DND-41 (cell line): ENCODE measurements around the gene CCR6.

Experiments
- ATAC-seq: fragments of 200-7000 bp; cut with Tn5 transposase; 3 replicates; pipeline ENCODE4 v1.9.1; 2021; ENCODE audit warnings: low read depth; ENCODE audit not compliant: insufficient read depth
- DNase-seq: peaks from one replicate; pipeline ENCODE4 v3.0.0-alpha.2; 2020
- H2AFZ ChIP-seq: 2 replicates; pipeline ENCODE4 v1.6.0; 2012; ENCODE audit warnings: low read depth, low read length
- H3K27ac ChIP-seq: 2 replicates; pipeline ENCODE4 v1.5.1; 2012; ENCODE audit warnings: low read length, inconsistent platforms
- H3K27me3 ChIP-seq: fragments of 200-600 bp; sonication (generic); 2 replicates; pipeline ENCODE4 v1.6.0; 2012; ENCODE audit warnings: low read length, mild to moderate bottlenecking, inconsistent platforms; ENCODE audit not compliant: insufficient read depth, poor library complexity
- H3K36me3 ChIP-seq: 2 replicates; pipeline ENCODE4 v1.5.1; 2012; ENCODE audit warnings: low read length, inconsistent platforms; ENCODE audit not compliant: insufficient read depth
- H3K4me1 ChIP-seq: 2 replicates; pipeline ENCODE4 v1.5.1; 2012; ENCODE audit warnings: mild to moderate bottlenecking, low read length; ENCODE audit not compliant: insufficient read depth
- H3K4me2 ChIP-seq: 2 replicates; pipeline ENCODE4 v1.6.0; 2012; ENCODE audit warnings: mild to moderate bottlenecking, moderate library complexity, low read length, inconsistent platforms; ENCODE audit not compliant: insufficient read depth
- H3K4me3 ChIP-seq, 2 experiments: fragments of 200-600 bp in 1 of 2; shearing (Covaris generic) in 1 of 2; 2 replicates each; pipeline ENCODE4 v1.5.1; 2012 to 2016; ENCODE audit warnings: inconsistent platforms in 2 of 2, low read length in 2 of 2, mild to moderate bottlenecking in 2 of 2, low read depth in 1 of 2, moderate library complexity in 1 of 2
- H3K79me2 ChIP-seq: 2 replicates; pipeline ENCODE4 v1.6.0; 2012; ENCODE audit warnings: low read length, inconsistent platforms; ENCODE audit not compliant: insufficient read depth
- H3K9ac ChIP-seq: 2 replicates; pipeline ENCODE4 v1.6.0; 2012; ENCODE audit warnings: low read depth, mild to moderate bottlenecking, inconsistent platforms, low read length, moderate library complexity
- H3K9me3 ChIP-seq: 2 replicates; pipeline ENCODE4 v1.5.1; 2012; ENCODE audit warnings: low read length, moderate library complexity, mild to moderate bottlenecking, inconsistent platforms; ENCODE audit not compliant: insufficient read depth, severe bottlenecking
- H4K20me1 ChIP-seq: 2 replicates; pipeline ENCODE4 v1.6.0; 2012; ENCODE audit warnings: low read length; ENCODE audit not compliant: insufficient read depth
- EZH2 ChIP-seq: IDR thresholded peaks from 3 replicates; pipeline ENCODE4 v1.6.1; 2012; ENCODE audit warnings: borderline replicate concordance, low read depth, mild to moderate bottlenecking, moderate library complexity, low read length, inconsistent platforms; ENCODE audit not compliant: severe bottlenecking
- TF ChIP-seq, protein P1 (sequence below): IDR thresholded peaks from 2 replicates; pipeline ENCODE4 v1.5.1; 2012; ENCODE audit warnings: borderline replicate concordance, low read length, moderate library complexity, mild to moderate bottlenecking; ENCODE audit not compliant: poor library complexity, severe bottlenecking; ENCODE audit errors: extremely low read depth

CCR6 gene

DNA sequence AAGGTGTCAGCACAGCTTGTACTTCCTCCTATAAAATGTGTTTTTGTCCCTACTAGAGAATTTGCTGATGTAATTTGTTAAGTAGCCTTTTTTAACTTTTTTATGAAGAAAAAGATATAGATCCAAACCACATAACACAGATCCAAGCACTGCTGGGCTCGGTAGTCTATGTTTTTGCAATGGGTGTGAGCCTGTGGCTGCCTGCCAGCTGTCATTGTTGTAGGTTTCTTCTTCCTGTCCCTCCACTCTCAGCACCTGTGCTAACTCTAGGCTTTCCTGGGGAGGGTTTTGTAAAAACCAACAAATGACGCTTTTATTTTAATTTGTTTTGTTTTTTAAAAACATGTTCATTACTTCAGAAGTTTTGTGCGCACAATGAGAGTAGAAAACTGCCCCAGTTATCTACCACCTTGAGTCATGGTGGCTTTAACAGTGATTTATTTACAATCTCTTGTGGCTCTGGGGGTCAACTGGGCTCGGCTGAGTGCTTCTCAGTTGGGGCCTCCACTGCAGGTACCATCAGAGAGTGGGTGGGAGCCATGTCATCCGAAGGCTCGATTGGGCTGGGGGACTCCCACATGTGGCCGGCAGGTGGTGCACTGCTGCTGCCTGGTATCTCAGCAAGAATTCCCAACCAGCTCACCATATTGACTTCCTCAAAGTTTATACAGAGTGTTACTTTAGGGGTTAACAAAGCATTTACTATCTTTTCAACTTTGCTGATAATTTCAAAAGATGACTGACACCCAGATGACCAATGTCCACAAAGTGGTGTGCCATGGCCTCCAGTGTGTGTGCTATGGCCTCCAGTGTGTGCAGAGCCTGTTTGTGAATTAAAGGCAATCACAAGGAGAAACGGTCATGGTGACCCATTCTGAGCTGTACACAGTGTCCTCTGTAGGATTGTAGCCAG is 3.0 kb upstream of the CCR6 start:
- peaks cover 3% of the 10 kb centered on the region for H3K27me3 ChIP-seq
- DNase-seq (peak; percentile 9), ATAC-seq (peak; percentile 64; the same call in 2 of the 3 replicates)
- no peaks in the 10 kb centered on the region for H3K4me1 ChIP-seq
- H3K79me2 ChIP-seq = no peaks in the 10 kb centered on the region
- no peaks in the 10 kb centered on the region for H4K20me1 ChIP-seq
- H3K36me3 ChIP-seq = no peaks in the 10 kb centered on the region
- no peak overlapping the region for H2AFZ ChIP-seq
- H3K9ac ChIP-seq = no peak overlapping the region
- no peaks in the 10 kb centered on the region for H3K9me3 ChIP-seq
- TF ChIP-seq EZH2 = no peak
- TF ChIP-seq, protein P1, sequence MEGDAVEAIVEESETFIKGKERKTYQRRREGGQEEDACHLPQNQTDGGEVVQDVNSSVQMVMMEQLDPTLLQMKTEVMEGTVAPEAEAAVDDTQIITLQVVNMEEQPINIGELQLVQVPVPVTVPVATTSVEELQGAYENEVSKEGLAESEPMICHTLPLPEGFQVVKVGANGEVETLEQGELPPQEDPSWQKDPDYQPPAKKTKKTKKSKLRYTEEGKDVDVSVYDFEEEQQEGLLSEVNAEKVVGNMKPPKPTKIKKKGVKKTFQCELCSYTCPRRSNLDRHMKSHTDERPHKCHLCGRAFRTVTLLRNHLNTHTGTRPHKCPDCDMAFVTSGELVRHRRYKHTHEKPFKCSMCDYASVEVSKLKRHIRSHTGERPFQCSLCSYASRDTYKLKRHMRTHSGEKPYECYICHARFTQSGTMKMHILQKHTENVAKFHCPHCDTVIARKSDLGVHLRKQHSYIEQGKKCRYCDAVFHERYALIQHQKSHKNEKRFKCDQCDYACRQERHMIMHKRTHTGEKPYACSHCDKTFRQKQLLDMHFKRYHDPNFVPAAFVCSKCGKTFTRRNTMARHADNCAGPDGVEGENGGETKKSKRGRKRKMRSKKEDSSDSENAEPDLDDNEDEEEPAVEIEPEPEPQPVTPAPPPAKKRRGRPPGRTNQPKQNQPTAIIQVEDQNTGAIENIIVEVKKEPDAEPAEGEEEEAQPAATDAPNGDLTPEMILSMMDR = no peak
- no peak overlapping the region for H3K4me2 ChIP-seq
- H3K4me3 ChIP-seq = no peak overlapping the region
- H3K27ac ChIP-seq = no peak overlapping the region

DNA sequence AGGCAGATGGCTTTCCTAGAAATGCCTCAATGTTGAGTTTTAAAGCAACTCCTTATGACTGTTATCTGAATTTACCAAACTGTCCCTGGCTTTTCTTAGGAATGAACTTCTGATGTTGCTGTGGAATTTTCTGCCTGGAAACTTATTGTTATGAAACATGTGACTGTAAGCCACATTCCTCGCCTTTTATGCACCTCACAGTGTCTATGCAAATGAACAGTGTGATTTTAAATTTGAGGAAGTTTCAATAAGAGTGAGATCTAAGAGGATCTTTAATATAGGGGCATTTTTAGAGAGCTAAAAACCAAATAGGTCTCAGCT is 2.4 kb upstream of the CCR6 start:
- H3K9me3 ChIP-seq = no peaks in the 10 kb centered on the region
- H3K4me1 ChIP-seq = no peaks in the 10 kb centered on the region
- no peak overlapping the region for H2AFZ ChIP-seq
- no peak overlapping the region for H3K4me2 ChIP-seq
- H3K9ac ChIP-seq = no peak overlapping the region
- no peaks in the 10 kb centered on the region for H3K79me2 ChIP-seq
- ATAC-seq (no peak), DNase-seq (no peak)
- no peak overlapping the region for H3K27ac ChIP-seq
- no peak overlapping the region for H3K4me3 ChIP-seq
- H4K20me1 ChIP-seq = no peaks in the 10 kb centered on the region
- TF ChIP-seq, protein P1 = no peak
- peaks cover 3% of the 10 kb centered on the region for H3K27me3 ChIP-seq
- H3K36me3 ChIP-seq = no peaks in the 10 kb centered on the region

DNA sequence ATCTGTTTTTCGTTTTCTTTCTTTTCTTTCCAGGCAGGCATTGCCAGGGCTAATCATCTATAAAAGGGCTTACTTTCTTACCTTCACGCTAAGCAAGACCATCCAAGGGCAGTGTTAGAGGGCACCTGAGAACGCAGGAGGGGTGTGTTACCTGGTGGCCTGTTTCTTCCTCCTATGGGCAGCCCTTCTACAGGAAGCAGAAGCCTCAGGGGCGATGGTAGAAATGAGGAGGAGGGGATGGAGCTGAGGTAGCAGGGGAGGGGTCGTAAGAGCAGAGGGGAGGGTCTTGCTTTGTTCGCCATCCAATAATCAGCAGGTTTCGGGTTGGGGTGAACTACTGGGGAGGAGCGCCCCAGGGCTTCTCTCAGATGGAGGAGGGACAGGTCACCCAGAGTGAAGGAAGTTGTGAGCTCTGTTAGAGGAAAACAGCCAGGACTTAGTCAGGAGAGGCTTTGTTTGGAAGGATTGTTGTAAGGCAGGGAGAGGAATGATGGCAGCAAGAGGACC is 1.5 kb upstream of the CCR6 start:
- DNase-seq = no peak
- no peak for ATAC-seq
- Histone ChIP-seq H3K9me3 (no peaks in the 10 kb centered on the region), H2AFZ (no peak overlapping the region), H3K79me2 (no peaks in the 10 kb centered on the region), H3K27me3 (peaks cover 3% of the 10 kb centered on the region), H3K4me3 (no peak overlapping the region), H3K4me1 (no peaks in the 10 kb centered on the region), H3K4me2 (no peak overlapping the region), H4K20me1 (no peaks in the 10 kb centered on the region), H3K36me3 (no peaks in the 10 kb centered on the region), H3K9ac (no peak overlapping the region), H3K27ac (no peak overlapping the region)
- TF ChIP-seq, protein P1 = no peak
- TF ChIP-seq EZH2 = no peak
